C1 segment of cervical spinal cord (tissue), 14 donors: Measurements from ENCODE around the gene COL27A1.
A peak's percentile ranks its signal among the peaks of the same experiment; 100 is the strongest.

Source experiments
- DNase-seq, 14 donors: peaks; one replicate each; lab custom pipeline; 2025; lab: John Stamatoyannopoulos, UW

The COL27A1 gene

DNA sequence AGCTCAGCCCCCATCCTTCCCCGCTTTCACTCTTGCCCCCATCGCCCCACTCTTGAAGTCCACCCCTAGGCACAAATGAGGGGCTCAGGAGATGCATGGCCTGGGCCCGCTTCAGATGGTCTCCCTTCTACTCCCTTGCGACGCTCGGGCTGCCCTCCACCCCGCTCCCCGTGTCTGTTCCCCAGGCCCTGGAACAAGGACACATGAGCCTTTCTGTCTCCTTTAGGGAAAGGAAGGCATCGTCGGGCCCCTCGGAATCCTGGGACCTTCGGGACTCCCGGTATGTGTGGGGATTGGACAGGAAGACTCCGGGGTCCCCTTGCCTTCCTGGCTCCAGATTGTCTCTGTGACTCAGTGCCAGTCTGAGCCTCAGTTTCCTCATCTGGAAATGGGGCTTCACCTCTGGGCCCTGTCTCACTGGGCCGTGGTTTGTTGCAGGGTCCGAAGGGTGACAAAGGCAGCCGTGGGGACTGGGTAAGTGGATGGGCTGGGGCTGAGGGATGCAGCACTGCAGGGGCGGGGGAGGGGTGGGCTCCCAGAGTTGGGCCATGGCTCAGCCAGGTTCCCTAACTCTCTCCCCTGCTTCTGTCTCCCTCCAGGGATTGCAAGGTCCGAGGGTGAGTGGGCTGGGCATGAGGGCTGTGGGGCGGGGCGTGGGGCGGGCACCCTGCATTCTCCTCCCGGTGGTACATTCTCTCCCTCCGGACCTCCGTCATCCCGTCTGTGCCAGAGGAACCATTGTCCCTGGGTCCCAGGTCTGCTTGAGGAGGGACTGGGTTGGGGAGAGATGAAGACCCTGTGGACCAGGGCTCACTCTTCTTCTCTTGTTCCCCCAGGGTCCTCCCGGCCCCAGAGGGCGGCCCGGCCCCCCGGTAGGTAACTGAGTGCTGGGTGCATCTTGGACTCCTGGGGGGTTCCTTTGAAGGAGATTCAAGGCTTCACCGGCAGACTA lies 145.8 kb downstream of the COL27A1 start:
- DNase-seq: no peak

GRCh38 chr9:114301798-114302565 lies 146.6 kb downstream of the COL27A1 start:
- DNase-seq: no peak

- DNase-seq: no peak
These were observed 147.4 kb downstream of the COL27A1 start for GRCh38 chr9:114302727-114303126.

- no peak for DNase-seq
These were observed 148.2 kb downstream of the COL27A1 start for GRCh38 chr9:114303571-114303970.

GRCh38 chr9:114303977-114304376 lies 148.6 kb downstream of the COL27A1 start:
- DNase-seq: no peak

DNA sequence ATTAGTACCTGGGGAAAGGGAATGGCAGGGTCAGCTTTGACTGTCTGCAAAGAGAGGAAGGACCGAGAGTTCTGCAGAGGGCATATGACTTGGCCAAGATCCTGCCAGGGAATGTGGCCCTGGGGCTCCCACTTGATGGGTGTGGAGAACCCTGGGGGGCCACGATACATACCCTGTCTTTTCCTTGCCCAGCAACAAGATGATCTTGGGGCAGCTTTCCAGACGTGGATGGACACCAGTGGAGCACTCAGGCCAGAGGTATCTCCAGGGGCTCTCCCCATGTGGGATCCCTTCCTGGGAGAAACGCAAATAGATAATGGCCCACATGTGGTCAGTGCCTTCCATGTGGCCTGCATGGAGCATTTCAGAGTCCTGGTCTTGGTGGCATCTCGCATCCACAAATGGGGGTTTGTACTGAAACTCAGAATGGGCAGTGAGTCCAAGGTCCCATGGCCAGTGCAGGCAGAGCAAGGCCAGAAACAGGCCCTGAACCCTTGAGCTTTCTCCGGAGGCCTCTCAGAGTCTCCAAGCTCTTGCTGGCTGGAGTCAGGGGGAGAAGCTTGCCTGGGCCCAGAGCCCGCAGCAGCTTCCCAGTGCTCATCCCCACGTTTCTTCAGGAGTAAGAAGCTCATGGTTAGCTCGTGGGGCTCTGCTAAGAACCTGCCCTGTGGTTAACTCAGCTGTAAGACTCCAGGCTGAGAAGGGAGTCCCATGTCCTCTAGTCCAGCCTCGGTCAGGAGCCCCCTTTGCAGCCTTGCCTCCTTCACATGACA lies 149.3 kb downstream of the COL27A1 start:
- no peak for DNase-seq

- DNase-seq: no peak
These were observed 152.5 kb downstream of the COL27A1 start for GRCh38 chr9:114307899-114308267.

GRCh38 chr9:114308361-114308950 lies 153.1 kb downstream of the COL27A1 start:
- DNase-seq: peak in 1 of 14 donors; percentile 17

- no peak for DNase-seq
These were observed 153.8 kb downstream of the COL27A1 start for GRCh38 chr9:114309096-114309495.

DNA sequence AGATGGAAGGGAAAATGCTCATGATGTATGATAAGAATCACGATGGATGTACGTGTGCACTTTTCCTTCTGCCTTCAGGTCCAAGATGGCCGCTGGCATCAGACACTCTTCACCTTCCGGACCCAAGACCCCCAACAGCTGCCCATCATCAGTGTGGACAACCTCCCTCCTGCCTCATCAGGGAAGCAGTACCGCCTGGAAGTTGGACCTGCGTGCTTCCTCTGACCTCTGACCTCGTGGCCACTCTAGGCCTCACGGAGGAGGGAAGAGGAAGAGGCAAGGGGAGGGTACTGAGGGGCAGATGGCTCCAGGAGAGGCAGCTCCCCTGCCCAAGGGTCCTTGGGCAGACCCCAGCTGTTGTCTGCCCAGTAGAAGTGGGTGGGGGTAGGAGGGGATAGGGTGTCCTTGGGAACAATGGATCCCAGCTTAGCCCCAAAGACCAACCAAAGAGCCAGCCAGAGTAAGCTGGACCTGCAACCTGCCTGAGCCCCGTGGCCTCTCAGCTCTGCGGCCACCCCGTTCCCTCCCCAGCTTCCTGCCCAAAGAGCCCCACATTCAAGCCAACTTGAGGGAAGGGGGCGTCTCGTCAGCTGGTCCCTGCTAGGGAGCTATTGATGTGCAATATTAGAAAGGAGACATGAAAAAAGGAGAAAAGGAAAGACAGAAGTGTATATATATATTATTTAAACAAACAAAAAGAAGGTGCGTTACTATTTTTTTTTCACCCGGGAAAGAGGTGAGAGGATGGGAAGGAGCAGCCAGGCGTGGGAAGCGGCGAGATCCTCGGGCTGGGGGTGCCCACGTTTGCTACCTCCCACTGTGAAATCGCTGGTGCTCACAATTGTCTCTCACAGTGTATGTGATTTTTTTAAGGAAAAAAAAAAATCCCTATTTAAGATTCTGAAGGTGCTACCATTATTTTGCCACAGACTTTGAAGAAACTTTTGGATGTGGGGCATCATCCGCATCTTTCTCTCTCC lies 155.4 kb downstream of the COL27A1 start:
- no peak for DNase-seq

DNA sequence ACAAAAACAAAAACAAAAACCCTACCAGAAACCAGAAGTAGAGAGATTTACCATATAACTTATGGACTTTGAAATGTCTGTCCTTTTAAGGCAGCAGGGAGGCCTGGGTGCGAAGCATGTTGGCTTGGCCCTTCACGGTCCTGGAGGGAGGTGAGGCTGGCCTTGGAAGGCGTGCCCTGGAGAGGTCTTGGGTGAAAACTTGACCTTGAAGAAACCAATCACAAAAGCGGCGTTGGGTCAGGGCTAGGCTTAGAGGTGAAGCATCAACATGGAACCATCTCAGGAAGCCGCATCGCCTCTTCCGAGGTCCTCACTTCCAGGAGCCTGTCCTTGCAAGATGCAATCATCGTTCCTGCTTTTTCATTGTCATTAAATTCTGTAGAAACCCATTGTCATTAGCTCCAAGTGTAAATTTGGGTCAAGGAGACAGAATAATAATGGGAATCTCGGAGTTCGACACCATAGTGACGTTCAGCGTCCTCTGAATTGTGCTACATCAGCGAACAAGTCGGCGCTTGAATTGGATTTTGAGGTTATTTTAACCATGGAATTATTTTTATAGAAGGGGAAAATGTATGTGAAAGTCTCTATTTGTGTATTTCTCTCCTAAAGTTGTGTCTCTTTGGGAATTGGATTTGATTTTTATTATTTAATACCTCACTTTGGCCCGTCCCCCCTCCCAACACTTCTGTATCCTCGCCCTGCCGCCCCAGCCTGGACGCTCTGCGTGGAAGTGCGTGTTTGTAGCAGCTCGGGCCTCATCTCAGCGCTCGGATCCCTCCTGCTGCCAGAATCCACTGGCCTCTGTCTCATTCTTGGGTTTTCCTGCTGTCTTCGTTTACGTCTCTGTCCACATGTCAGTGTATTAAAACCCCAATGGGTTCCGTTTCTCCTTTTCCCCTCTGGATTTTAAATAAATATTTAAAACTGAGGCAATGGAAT lies 156.5 kb downstream of the COL27A1 start:
- no peak for DNase-seq

- DNase-seq: no peak
These were observed 157.2 kb downstream of the COL27A1 start for GRCh38 chr9:114312513-114312875.

DNA sequence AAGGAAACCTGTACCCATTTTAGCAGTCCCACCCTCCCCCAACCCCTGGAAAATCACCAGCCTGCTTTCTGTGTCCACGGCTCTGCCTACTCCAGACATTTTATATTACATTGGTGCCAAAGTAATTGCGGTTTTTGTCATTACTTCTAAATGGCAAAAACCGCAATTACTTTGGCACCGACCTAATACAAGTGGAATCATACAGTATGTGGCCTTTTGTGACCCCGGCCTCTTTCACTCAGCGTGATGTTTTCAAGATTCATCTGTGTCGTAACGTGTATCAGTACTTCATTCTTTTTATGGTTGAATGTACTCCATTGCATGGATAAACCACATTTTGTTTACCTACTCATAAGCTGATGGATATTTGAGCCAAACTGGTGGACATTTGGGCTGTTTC lies 157.8 kb downstream of the COL27A1 start:
- DNase-seq: no peak

DNA sequence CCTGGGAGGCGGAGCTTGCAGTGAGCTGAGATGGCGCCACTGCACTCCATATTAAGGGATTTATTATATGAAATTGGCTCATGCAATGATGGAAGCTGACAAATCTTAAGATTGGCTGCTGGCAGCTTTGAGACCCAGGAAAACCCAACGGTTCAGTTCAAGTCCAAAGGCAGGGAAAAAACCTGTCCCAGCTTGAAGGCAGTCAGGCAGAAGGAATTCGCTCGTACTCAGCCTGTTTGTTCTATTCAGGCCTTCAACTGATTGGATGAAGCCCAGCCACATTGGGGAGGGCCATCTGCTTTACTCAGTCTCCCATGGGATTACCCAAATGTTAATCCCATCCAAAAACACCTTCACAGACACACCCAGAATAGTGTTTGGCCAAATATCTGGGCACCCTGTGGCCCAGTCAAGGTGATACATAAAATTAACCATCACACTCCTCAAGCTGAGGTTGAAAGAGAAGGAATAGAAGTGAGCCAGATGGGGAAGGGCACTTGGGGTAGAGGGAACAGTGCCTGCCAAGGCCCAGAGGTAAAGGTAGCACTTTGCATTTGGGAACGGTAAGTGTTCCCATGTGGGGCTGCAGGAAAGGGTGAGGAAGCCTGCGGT lies 159.0 kb downstream of the COL27A1 start:
- peak in 1 of 14 donors; percentile 28 for DNase-seq

- peak in 1 of 14 donors; percentile 69 for DNase-seq
These were observed 159.8 kb downstream of the COL27A1 start for GRCh38 chr9:114314881-114315722.

GRCh38 chr9:114315723-114316363 lies 160.5 kb downstream of the COL27A1 start:
- no peak for DNase-seq

- no peak for DNase-seq
These were observed 161.4 kb downstream of the COL27A1 start for GRCh38 chr9:114316605-114317230.
